ENCODE measurements around the gene LRIG1. TPM values are rescaled to one million over a fixed set of nuclear protein-coding genes. Genes with fewer than 3 reads are reported as not detected.

The LRIG1 gene
- total and polyA plus RNA-seq, 2 of the 8 experiments (the other 6 are each of a cell fraction or from before 2014, with no cell fraction given) = 78.1 to 88.7 TPM

- Histone ChIP-seq H2BK120ac (replicated peaks; ENCODE audit: low read depth, low read length) (no peak overlapping the region), H3K4me2 (ENCODE audit: insufficient read depth in 1 of 2, low read depth in 2 of 2, low read length in 2 of 2) (no peak overlapping the region), H3K36me3 (ENCODE audit: control insufficient read depth in 2 of 4, insufficient read depth in 4 of 4, low read length in 3 of 4) (peaks cover 55 to 93% (median 72%) of the 10 kb centered on the region in 4 experiments), H3K27me3 (replicated peaks in 1 of 4; ENCODE audit: control insufficient read depth in 3 of 4, extremely low read depth in 1 of 4, insufficient read depth in 3 of 4, low read length in 3 of 4) (no peaks in the 10 kb centered on the region), H3K23ac (ENCODE audit: insufficient read length) (no peak overlapping the region), H3K14ac (ENCODE audit: insufficient read length) (no peak overlapping the region), H3K9me3 (ENCODE audit: insufficient read depth in 2 of 2, low read depth in 1 of 2, low read length in 1 of 2) (no peaks in the 10 kb centered on the region), H3K4ac (replicated peaks; ENCODE audit: insufficient read length, low read depth, low read length) (no peak overlapping the region), H2BK12ac (ENCODE audit: low read depth, low read length) (no peak overlapping the region), H2BK20ac (ENCODE audit: low read length) (no peak overlapping the region), H3K79me2 (ENCODE audit: control insufficient read depth in 1 of 2, insufficient read depth in 2 of 2, low read length in 2 of 2) (peaks cover 0 to 26% of the 10 kb centered on the region in 2 experiments; a peak in 2 of 4 replicates), H4K8ac (ENCODE audit: extremely low read depth, insufficient read depth, low read length) (no peak overlapping the region), H2AFZ (ENCODE audit: low read length) (no peak overlapping the region), H3K4me1 (replicated peaks in 1 of 4; ENCODE audit: control insufficient read depth in 3 of 4, insufficient read depth in 4 of 4, low read length in 3 of 4) (no peaks in the 10 kb centered on the region; a peak in 1 of 7 replicates), H2BK5ac (ENCODE audit: low read depth, low read length) (peak overlapping the region; percentile 46; the same call in 1 of the 2 replicates), H3K23me2 (ENCODE audit: low read depth, low read length) (no peaks in the 10 kb centered on the region), H3K27ac (ENCODE audit: low read depth, low read length) (no peak overlapping the region), H3K4me3 (ENCODE audit: extremely low read depth in 1 of 4, insufficient read depth in 2 of 4, low read depth in 3 of 4, low read length in 4 of 4) (no peak overlapping the region), H3K56ac (replicated peaks; ENCODE audit: insufficient read length, low read depth, low read length) (no peak overlapping the region), H3K9ac (replicated peaks in 1 of 4; ENCODE audit: extremely low read depth in 1 of 4, low read depth in 3 of 4, low read length in 3 of 4) (no peak overlapping the region), H3K79me1 (ENCODE audit: low read depth, low read length) (peaks cover 2% of the 10 kb centered on the region), H4K5ac (ENCODE audit: insufficient read length, low read depth, low read length) (no peak overlapping the region), H2BK15ac (ENCODE audit: low read length) (no peak overlapping the region), H4K91ac (replicated peaks; ENCODE audit: insufficient read length, low read length) (no peak overlapping the region), H2AK5ac (ENCODE audit: low read depth, low read length) (no peak overlapping the region), H3K18ac (ENCODE audit: extremely low read depth, low read length) (no peak overlapping the region), H4K20me1 (replicated peaks in 1 of 2; ENCODE audit: control insufficient read depth in 1 of 2, insufficient read depth in 2 of 2, low read length in 2 of 2) (peaks cover 10 to 18% of the 10 kb centered on the region in 2 experiments)
- ChIA-PET CTCF (ENCODE audit: partially characterized antibody) (interaction anchor here (1.4 to 4.9 kb wide), 6 partner anchors 11 to 426 kb away, joined by 5 to 22 read pairs (median 10); no protein-coding TSS in a partner anchor), POLR2A (ENCODE audit: partially characterized antibody) (interaction anchor here (0.9 kb wide), 1 partner anchor 13 kb away, joined by 4 read pairs; no protein-coding TSS in a partner anchor)
- no peak for DNase-seq (ENCODE audit: low read depth in 1 of 2, low spot score in 2 of 2)
- 84 to 100% methylated on average over 1 to 13 of the region's 13 CpGs for WGBS, 2 experiments (ENCODE audit: extremely low coverage in 1 of 2, insufficient coverage in 1 of 2, insufficient read length in 1 of 2, insufficient replicate concordance in 2 of 2, low coverage in 1 of 2, low lambda C conversion rate in 2 of 2, missing lambda C conversion rate in 1 of 2)
- no peak for FAIRE-seq
- TF ChIP-seq ATF3 (IDR thresholded peaks at IDR 0.05; ENCODE audit: insufficient read depth, low read depth, low read length) (no peak), SP4 (IDR thresholded peaks at IDR 0.05; ENCODE audit: low read length) (no peak), JUN (IDR thresholded peaks at IDR 0.05; ENCODE audit: low read depth, low read length) (no peak)
Measured at GRCh38 chr3:66396161-66396760, 104.6 kb downstream of the LRIG1 start.
